Loucy (cell line): ENCODE data around the gene NAT8L.

Experiments used
- CTCF ChIP-seq: fragments of 200-600 bp; sonication (generic); conservative IDR thresholded peaks from 2 replicates; pipeline ENCODE4 v1.5.1; 2014; ENCODE audit warnings: mild to moderate bottlenecking, antibody characterized with exemption, low read length
- EZH2phosphoT487 ChIP-seq: fragments of 200-600 bp; IDR thresholded peaks from 2 replicates; pipeline ENCODE4 v1.6.1; 2018; ENCODE audit warnings: antibody characterized with exemption, mild to moderate bottlenecking, moderate library complexity, borderline replicate concordance

- TF ChIP-seq CTCF, result no peak
- no peak for TF ChIP-seq EZH2phosphoT487
These were observed 44.1 kb upstream of the NAT8L start for GRCh38 chr4:2015008-2015407.
